Measurements from ENCODE around the gene SIPA1.

- TF ChIP-seq, protein P1, sequence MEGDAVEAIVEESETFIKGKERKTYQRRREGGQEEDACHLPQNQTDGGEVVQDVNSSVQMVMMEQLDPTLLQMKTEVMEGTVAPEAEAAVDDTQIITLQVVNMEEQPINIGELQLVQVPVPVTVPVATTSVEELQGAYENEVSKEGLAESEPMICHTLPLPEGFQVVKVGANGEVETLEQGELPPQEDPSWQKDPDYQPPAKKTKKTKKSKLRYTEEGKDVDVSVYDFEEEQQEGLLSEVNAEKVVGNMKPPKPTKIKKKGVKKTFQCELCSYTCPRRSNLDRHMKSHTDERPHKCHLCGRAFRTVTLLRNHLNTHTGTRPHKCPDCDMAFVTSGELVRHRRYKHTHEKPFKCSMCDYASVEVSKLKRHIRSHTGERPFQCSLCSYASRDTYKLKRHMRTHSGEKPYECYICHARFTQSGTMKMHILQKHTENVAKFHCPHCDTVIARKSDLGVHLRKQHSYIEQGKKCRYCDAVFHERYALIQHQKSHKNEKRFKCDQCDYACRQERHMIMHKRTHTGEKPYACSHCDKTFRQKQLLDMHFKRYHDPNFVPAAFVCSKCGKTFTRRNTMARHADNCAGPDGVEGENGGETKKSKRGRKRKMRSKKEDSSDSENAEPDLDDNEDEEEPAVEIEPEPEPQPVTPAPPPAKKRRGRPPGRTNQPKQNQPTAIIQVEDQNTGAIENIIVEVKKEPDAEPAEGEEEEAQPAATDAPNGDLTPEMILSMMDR (IDR thresholded peaks at IDR 0.05): no peak
- TF ChIP-seq POLR2A (IDR thresholded peaks at IDR 0.05): no peak
- TF ChIP-seq POLR2AphosphoS5 (IDR thresholded peaks at IDR 0.05): no peak
- no peak for TF ChIP-seq EP300 (IDR thresholded peaks at IDR 0.05)
Observed at GRCh38 chr11:65639623-65640482, 2.0 kb downstream of the SIPA1 start.

All from suprapubic skin (tissue), 4 donors.